OCI-LY7 (cell line): ENCODE results near the gene ACSL4. TPM values are rescaled to one million over a fixed set of nuclear protein-coding genes. Genes with fewer than 3 reads are reported as not detected.

Source experiments
- BruUV-seq: library from RNA; stranded (reverse); fragments of 400-500 nt; replicated peaks from 2 replicates; lab custom pipeline; 2021; lab: Mats Ljungman, UMichigan
- CTCF ChIA-PET: fragments of 300-600 bp; sonication (Branson Sonifier 250); formaldehyde crosslinking; loops from one replicate; lab custom pipeline; 2022; ENCODE audit warnings: antibody characterized with exemption; ENCODE audit not compliant: unreplicated experiment; lab: Charles Lee
- POLR2A ChIA-PET: fragments of 300-600 bp; sonication (Branson Sonifier 250); formaldehyde crosslinking; loops from one replicate; lab custom pipeline; 2022; ENCODE audit warnings: antibody characterized with exemption; lab: Charles Lee
- DNase-seq: peaks from one replicate; pipeline ENCODE4 v3.0.0-alpha.2; 2015; ENCODE audit warnings: low spot score
- H2AFZ ChIP-seq: fragments of 200-600 bp; sonication (generic), shearing (Covaris generic); 2 replicates; pipeline ENCODE4 v1.6.1; 2014; ENCODE audit warnings: mild to moderate bottlenecking, antibody characterized with exemption, low read length, moderate library complexity
- H3K27ac ChIP-seq: fragments of 200-600 bp; sonication (generic); 2 replicates; pipeline ENCODE4 v1.5.1; 2014; ENCODE audit warnings: mixed run types, low read depth, mild to moderate bottlenecking, moderate library complexity, low read length, inconsistent platforms; ENCODE audit not compliant: poor library complexity, severe bottlenecking
- H3K36me3 ChIP-seq: fragments of 200-600 bp; sonication (generic); 2 replicates; pipeline ENCODE4 v1.6.1; 2014; ENCODE audit warnings: mild to moderate bottlenecking, antibody characterized with exemption, low read length, moderate library complexity, mixed read lengths; ENCODE audit not compliant: insufficient read depth
- H3K4me1 ChIP-seq: fragments of 200-600 bp; sonication (generic); 2 replicates; pipeline ENCODE4 v1.5.1; 2014; ENCODE audit warnings: mild to moderate bottlenecking, low read length; ENCODE audit not compliant: insufficient read depth, poor library complexity, severe bottlenecking
- H3K4me2 ChIP-seq: fragments of 200-600 bp; sonication (generic); 2 replicates; pipeline ENCODE4 v1.6.1; 2014; ENCODE audit warnings: mild to moderate bottlenecking, low read length
- H3K4me3 ChIP-seq: fragments of 200-600 bp; sonication (generic); 2 replicates; pipeline ENCODE4 v1.5.1; 2014; ENCODE audit warnings: mild to moderate bottlenecking, low read depth, low read length; ENCODE audit not compliant: poor library complexity, severe bottlenecking
- H3K79me2 ChIP-seq: fragments of 200-600 bp; sonication (generic); 2 replicates; pipeline ENCODE4 v1.6.1; 2016; ENCODE audit warnings: low read depth, mild to moderate bottlenecking, low read length, moderate library complexity, mixed read lengths; ENCODE audit not compliant: insufficient read depth
- H3K9me2 ChIP-seq: fragments of 200-600 bp; sonication (generic); 2 replicates; pipeline ENCODE4 v1.6.1; 2016; ENCODE audit warnings: mild to moderate bottlenecking, low read length, mixed read lengths; ENCODE audit not compliant: insufficient read depth
- H3K9me3 ChIP-seq: fragments of 200-600 bp; sonication (generic); 2 replicates; pipeline ENCODE4 v1.6.1; 2014; ENCODE audit warnings: mild to moderate bottlenecking, mixed run types, low read length, mixed read lengths
- H4K20me1 ChIP-seq: fragments of 200-600 bp; sonication (generic); 2 replicates; pipeline ENCODE4 v1.6.1; 2014; ENCODE audit warnings: mild to moderate bottlenecking, antibody characterized with exemption, low read length, moderate library complexity, mixed read lengths; ENCODE audit not compliant: insufficient read depth
- EZH2phosphoT487 ChIP-seq: fragments of 200-600 bp; sonication (generic); IDR thresholded peaks from 2 replicates; pipeline ENCODE4 v1.6.1; 2018; ENCODE audit warnings: low read depth, borderline replicate concordance, mild to moderate bottlenecking, mixed run types, antibody characterized with exemption, low read length, moderate library complexity, mixed read lengths
- intact Hi-C: fragments of 100-400 bp; cut with micrococcal nuclease; formaldehyde crosslinking; loops from one replicate; pipeline ENCODE4 v1.10.0; 2022; ENCODE audit not compliant: unreplicated experiment
- total RNA-seq, 2 experiments: library from RNA; depleted of rRNA in 1 of 2; stranded (reverse); fragments of >200 nt in 1 of 2; shearing (Covaris generic) in 1 of 2; gene quantifications; 2 replicates each; pipeline ENCODE4 v1.2.3, GENCODE V29; 2014 to 2022
- TF ChIP-seq, protein P1 (sequence below): fragments of 200-600 bp; sonication (generic); conservative IDR thresholded peaks from 2 replicates; pipeline ENCODE4 v1.5.1; 2014; ENCODE audit warnings: mild to moderate bottlenecking, antibody characterized with exemption, low read length, moderate library complexity, mixed read lengths

ACSL4 gene
- total RNA-seq, 2 experiments from 2014 or later = 18.4 to 35.4 TPM

DNA sequence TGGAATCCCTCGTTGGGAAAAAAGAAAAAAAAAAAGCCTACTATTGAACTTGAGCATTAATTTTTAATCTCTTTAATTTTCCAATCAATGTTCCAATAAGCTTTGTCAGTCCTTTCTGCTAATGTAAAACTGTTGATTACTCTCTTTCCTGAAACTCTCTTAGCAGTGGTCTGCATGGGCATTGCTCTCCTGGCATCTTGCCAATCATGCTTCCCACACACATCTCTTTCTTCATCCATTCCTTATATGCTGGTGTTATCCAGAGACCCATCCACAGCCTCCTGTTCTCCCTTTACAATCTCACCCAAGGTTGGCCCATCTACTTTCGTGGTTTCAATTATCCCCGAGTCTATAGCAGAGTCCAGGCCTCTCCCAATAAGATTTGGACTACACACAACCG lies 76.3 kb downstream of the ACSL4 start:
- no peak overlapping the region for H3K27ac ChIP-seq
- H3K4me3 ChIP-seq = no peak overlapping the region
- TF ChIP-seq, protein P1, sequence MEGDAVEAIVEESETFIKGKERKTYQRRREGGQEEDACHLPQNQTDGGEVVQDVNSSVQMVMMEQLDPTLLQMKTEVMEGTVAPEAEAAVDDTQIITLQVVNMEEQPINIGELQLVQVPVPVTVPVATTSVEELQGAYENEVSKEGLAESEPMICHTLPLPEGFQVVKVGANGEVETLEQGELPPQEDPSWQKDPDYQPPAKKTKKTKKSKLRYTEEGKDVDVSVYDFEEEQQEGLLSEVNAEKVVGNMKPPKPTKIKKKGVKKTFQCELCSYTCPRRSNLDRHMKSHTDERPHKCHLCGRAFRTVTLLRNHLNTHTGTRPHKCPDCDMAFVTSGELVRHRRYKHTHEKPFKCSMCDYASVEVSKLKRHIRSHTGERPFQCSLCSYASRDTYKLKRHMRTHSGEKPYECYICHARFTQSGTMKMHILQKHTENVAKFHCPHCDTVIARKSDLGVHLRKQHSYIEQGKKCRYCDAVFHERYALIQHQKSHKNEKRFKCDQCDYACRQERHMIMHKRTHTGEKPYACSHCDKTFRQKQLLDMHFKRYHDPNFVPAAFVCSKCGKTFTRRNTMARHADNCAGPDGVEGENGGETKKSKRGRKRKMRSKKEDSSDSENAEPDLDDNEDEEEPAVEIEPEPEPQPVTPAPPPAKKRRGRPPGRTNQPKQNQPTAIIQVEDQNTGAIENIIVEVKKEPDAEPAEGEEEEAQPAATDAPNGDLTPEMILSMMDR = no peak
- no peak for TF ChIP-seq EZH2phosphoT487
- H3K79me2 ChIP-seq = no peaks in the 10 kb centered on the region
- H3K36me3 ChIP-seq = peaks cover 38% of the 10 kb centered on the region
- intact Hi-C loops = no loop called here
- no peak overlapping the region for H2AFZ ChIP-seq
- H3K9me2 ChIP-seq = no peaks in the 10 kb centered on the region
- H4K20me1 ChIP-seq = no peaks in the 10 kb centered on the region
- no peaks in the 10 kb centered on the region for H3K9me3 ChIP-seq
- no peaks in the 10 kb centered on the region for H3K4me1 ChIP-seq
- no TSS peak for BruUV-seq
- POLR2A ChIA-PET = no interaction called here
- no peak overlapping the region for H3K4me2 ChIP-seq
- CTCF ChIA-PET = no interaction called here
- no peak for DNase-seq

GRCh38 chrX:109655502-109656201 lies 77.4 kb downstream of the ACSL4 start:
- BruUV-seq = no TSS peak

More at GRCh38 chrX:109655502-109656201, 77.4 kb downstream of the ACSL4 start:
- Histone ChIP-seq H3K4me3 (no peak overlapping the region), H3K79me2 (no peaks in the 10 kb centered on the region), H3K36me3 (peaks cover 29% of the 10 kb centered on the region), H2AFZ (no peak overlapping the region), H4K20me1 (no peaks in the 10 kb centered on the region), H3K27ac (no peak overlapping the region), H3K4me2 (no peak overlapping the region), H3K9me2 (no peaks in the 10 kb centered on the region), H3K9me3 (no peaks in the 10 kb centered on the region), H3K4me1 (no peaks in the 10 kb centered on the region)
- TF ChIP-seq EZH2phosphoT487 = no peak
- TF ChIP-seq, protein P1 = no peak
- CTCF ChIA-PET = no interaction called here
- DNase-seq = no peak
- intact Hi-C loops = no loop called here
- POLR2A ChIA-PET = interaction anchor here (0.8 kb wide), 1 partner anchor 21 kb away, joined by 3 read pairs; no protein-coding TSS in a partner anchor
